Aorta (tissue), 5 donors: ENCODE measurements around the gene KLHL3. TPM values are rescaled to one million over a fixed set of nuclear protein-coding genes. Genes with fewer than 3 reads are reported as not detected.
"Not testable (repeated sequence)": the region's sequence is repeated elsewhere in the genome, so short reads cannot be mapped to it uniquely, and the experiment has no call there.

ENCODE experiments used
- ATAC-seq: fragments of 200-7000 bp; cut with Tn5 transposase; one replicate; pipeline ENCODE4 v1.9.1; 2022; ENCODE audit warnings: moderate library complexity; ENCODE audit not compliant: low FRiP score
- DNase-seq, 2 donors: peaks; one replicate each; pipeline ENCODE4 v3.0.0-alpha.2; 2020
- H3K27ac ChIP-seq, 2 donors: one replicate each; pipeline ENCODE4 v1.5.1; 2013; ENCODE audit warnings: low read length in 2 of 2, mild to moderate bottlenecking in 2 of 2, moderate library complexity in 2 of 2, control low read depth in 1 of 2, inconsistent platforms in 1 of 2, low read depth in 1 of 2
- H3K27me3 ChIP-seq, 2 donors: one replicate each; pipeline ENCODE4 v1.6.1; 2013; ENCODE audit warnings: control low read depth in 1 of 2, low read length in 1 of 2, mild to moderate bottlenecking in 1 of 2, moderate library complexity in 1 of 2; ENCODE audit not compliant: insufficient read depth in 2 of 2, control insufficient read depth in 1 of 2
- H3K36me3 ChIP-seq, 2 donors: one replicate each; pipeline ENCODE4 v1.6.1; 2013; ENCODE audit warnings: control low read depth in 1 of 2, low read length in 1 of 2, mild to moderate bottlenecking in 1 of 2; ENCODE audit not compliant: insufficient read depth in 2 of 2, control insufficient read depth in 1 of 2
- H3K4me1 ChIP-seq, 2 donors: one replicate each; pipeline ENCODE4 v1.6.1; 2013; ENCODE audit warnings: low read length in 2 of 2, control low read depth in 1 of 2, mild to moderate bottlenecking in 1 of 2, moderate library complexity in 1 of 2; ENCODE audit not compliant: insufficient read depth in 2 of 2, control insufficient read depth in 1 of 2
- H3K4me3 ChIP-seq, 2 donors: one replicate each; pipeline ENCODE4 v1.5.1; 2013; ENCODE audit warnings: low read length in 2 of 2, control low read depth in 1 of 2, mild to moderate bottlenecking in 1 of 2
- H3K9me3 ChIP-seq: one replicate; pipeline ENCODE4 v1.6.1; 2013; ENCODE audit warnings: mild to moderate bottlenecking, low read length; ENCODE audit not compliant: control insufficient read depth
- WGBS, 2 donors: extraction: QIAGEN DNeasy Blood & Tissue Kit; methylation state at CpG; one replicate each; pipeline ENCODE4 v1.1.7; 2013; 5-methylcytosine and 5-hydroxymethylcytosine counted together
- intact Hi-C, 2 donors: fragments of 100-400 bp; cut with DNase I; formaldehyde crosslinking; loops; one replicate each; pipeline versions ENCODE4 v1.14.2 to v1.15.0; 2022
- polyA plus RNA-seq, 2 donors: library from polyadenylated mRNA; stranded (reverse); fragments of 200-250 nt; gene quantifications; one replicate each; pipeline ENCODE4 v1.2.3, GENCODE V29; 2013
- total RNA-seq, 2 donors: library from RNA; stranded (reverse); fragmentation: NEBNext Ultra II Directional; extraction: Animal tissue kit (Norgen Biotek cat#: 25700); gene quantifications; one replicate each; pipeline ENCODE4 v1.2.1, GENCODE V29; 2021
- donor health status: healthy with polysubstance abuse.
- donor health status: Bipolar disorder and iron deficiency.
- donor health status: DM: no; HTN: no; CAD: no.
- donor health status: DM: no; HTN: no; CAD: no.
- donor health status: DM: yes; HTN: yes; CAD: no.

KLHL3 gene
- total and polyA plus RNA-seq, 4 donors: 0.88 to 38.1 (median 11.9) TPM

- Histone ChIP-seq H3K4me3 (no peak overlapping the region), H3K27me3 (no peaks in the 10 kb centered on the region), H3K36me3 (peaks cover 0 to 3% of the 10 kb centered on the region in 2 donors), H3K9me3 (no peaks in the 10 kb centered on the region), H3K27ac (no peak overlapping the region), H3K4me1 (peaks cover 0 to 5% of the 10 kb centered on the region in 2 donors)
- DNase-seq: no peak
- WGBS, 2 donors: 90 to 92% methylated on average over 1 of the region's 1 CpG
- intact Hi-C loops: loop anchor here (2.0 to 10.0 kb wide), 2 partner anchors 78 to 476 kb away; partner anchors contain the start of genes KLHL3 (in 1 of the 2) and NME5 (in 1 of the 2)
- no peak for ATAC-seq
Measured at GRCh38 chr5:137658324-137658723, 77.6 kb downstream of the KLHL3 start.

DNA sequence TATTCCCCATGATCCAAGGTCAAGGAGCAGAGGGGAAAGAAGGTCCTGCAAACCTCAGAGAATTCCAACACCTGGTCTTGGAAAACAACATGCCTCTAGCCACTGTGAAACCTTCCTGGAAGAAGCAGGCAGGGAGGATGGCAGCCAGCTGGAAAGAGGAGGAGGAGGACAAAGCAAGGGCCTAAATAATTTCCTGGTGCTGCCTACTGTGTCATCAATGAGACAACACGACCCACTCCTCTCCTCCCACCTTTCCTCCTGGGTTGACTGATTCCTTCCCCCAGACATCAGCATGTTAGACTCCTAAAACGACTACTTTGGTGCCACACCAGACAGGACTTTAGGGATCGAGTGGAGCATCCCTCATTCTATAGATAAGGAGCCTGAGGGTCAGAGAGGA is 78.8 kb downstream of the KLHL3 start:
- intact Hi-C loops: loop anchor here in 1 of 2 donors (10.0 kb wide), 1 partner anchor 478 kb away; the partner anchor contains the start of gene NME5
- no peak for ATAC-seq
- Histone ChIP-seq H3K4me1 (peaks cover 0 to 5% of the 10 kb centered on the region in 2 donors), H3K27ac (no peak overlapping the region), H3K9me3 (no peaks in the 10 kb centered on the region), H3K27me3 (no peaks in the 10 kb centered on the region), H3K36me3 (peaks cover 0 to 3% of the 10 kb centered on the region in 2 donors), H3K4me3 (no peak overlapping the region)
- no peak for DNase-seq
- WGBS, 2 donors: 55 to 56% methylated on average over 3 of the region's 3 CpGs

GRCh38 chr5:137656558-137656957 is 79.3 kb downstream of the KLHL3 start:
- H3K4me3 ChIP-seq: no peak overlapping the region
- no peak overlapping the region for H3K27ac ChIP-seq
- peaks cover 0 to 5% of the 10 kb centered on the region in 2 donors for H3K4me1 ChIP-seq
- intact Hi-C loops: loop anchor here in 1 of 2 donors (10.0 kb wide), 1 partner anchor 478 kb away; the partner anchor contains the start of gene NME5
- no peaks in the 10 kb centered on the region for H3K9me3 ChIP-seq
- 95 to 97% methylated on average over 2 of the region's 2 CpGs for WGBS, 2 donors
- ATAC-seq (no peak), DNase-seq (no peak)
- no peaks in the 10 kb centered on the region for H3K27me3 ChIP-seq
- H3K36me3 ChIP-seq: peaks cover 0 to 3% of the 10 kb centered on the region in 2 donors

DNA sequence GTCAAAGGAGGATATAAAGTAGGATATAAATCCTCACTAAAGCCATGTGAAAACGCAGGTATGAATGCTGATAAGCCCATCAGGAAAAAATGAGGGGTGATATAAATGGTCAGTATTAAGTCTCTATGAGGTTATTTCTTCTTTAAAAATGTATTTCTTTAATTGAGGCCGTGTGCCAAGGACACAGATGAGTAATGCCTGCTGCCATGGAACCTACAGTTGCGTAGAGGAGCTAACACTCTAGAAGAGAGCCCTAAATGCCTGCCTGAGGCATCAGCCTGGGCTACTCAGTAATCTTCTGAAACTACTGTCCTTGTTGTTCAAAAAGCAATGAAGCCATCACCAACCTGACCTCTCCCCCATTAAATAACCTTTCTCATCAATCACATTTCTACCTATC is 84.9 kb downstream of the KLHL3 start:
- no peak for ATAC-seq
- H3K4me1 ChIP-seq: no peaks in the 10 kb centered on the region
- H3K27ac ChIP-seq: no peak overlapping the region
- intact Hi-C loops: loop anchor here in 1 of 2 donors (10.0 kb wide), 1 partner anchor 484 kb away; the partner anchor contains the start of gene NME5
- H3K36me3 ChIP-seq: peaks cover 3 to 4% of the 10 kb centered on the region in 2 donors
- H3K27me3 ChIP-seq: no peaks in the 10 kb centered on the region
- 59 to 67% methylated on average over 3 of the region's 3 CpGs for WGBS, 2 donors
- no peak for DNase-seq
- H3K9me3 ChIP-seq: no peaks in the 10 kb centered on the region
- no peak overlapping the region for H3K4me3 ChIP-seq

GRCh38 chr5:137649228-137649935 is 86.5 kb downstream of the KLHL3 start:
- Histone ChIP-seq H3K36me3 (peaks cover 2 to 3% of the 10 kb centered on the region in 2 donors), H3K4me3 (no peak overlapping the region), H3K27me3 (no peaks in the 10 kb centered on the region), H3K4me1 (no peaks in the 10 kb centered on the region), H3K27ac (no peak overlapping the region), H3K9me3 (no peaks in the 10 kb centered on the region)
- DNase-seq: no peak
- intact Hi-C loops: no loop called here
- no peak for ATAC-seq
- WGBS, 2 donors: 77 to 83% methylated on average over 3 of the region's 3 CpGs

DNA sequence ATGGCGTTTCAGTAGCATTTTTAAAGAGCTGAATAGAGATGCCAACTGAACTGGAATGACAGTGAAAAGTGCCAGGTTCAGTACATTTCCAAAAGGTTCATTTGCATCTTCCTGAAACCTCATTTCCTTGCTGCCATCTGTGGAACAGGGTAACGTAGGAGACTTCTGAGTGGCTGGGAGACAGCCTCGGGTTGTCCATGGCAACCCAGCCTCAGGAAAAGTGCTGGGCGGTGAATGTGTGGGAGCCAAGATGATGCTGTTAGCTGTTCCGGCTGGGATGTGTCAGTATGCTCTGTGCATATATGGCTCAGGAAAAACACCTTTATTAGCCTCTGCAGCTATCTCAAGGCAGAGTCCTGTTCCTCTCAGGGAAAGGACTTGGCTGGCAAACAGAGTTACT is 87.5 kb downstream of the KLHL3 start:
- no peak overlapping the region for H3K27ac ChIP-seq
- ATAC-seq (no peak), DNase-seq (no peak)
- intact Hi-C loops: no loop called here
- peaks cover 2 to 3% of the 10 kb centered on the region in 2 donors for H3K36me3 ChIP-seq
- no peak overlapping the region for H3K4me3 ChIP-seq
- no peaks in the 10 kb centered on the region for H3K27me3 ChIP-seq
- no peaks in the 10 kb centered on the region for H3K9me3 ChIP-seq
- no peaks in the 10 kb centered on the region for H3K4me1 ChIP-seq
- 84 to 87% methylated on average over 5 of the region's 5 CpGs for WGBS, 2 donors

- WGBS, 2 donors: 94 to 95% methylated on average over 11 of the region's 11 CpGs
- no peak for DNase-seq
- Histone ChIP-seq H3K4me1 (no peaks in the 10 kb centered on the region), H3K4me3 (no peak overlapping the region), H3K36me3 (peaks cover 2 to 3% of the 10 kb centered on the region in 2 donors), H3K9me3 (no peaks in the 10 kb centered on the region), H3K27ac (no peak overlapping the region), H3K27me3 (no peaks in the 10 kb centered on the region)
- intact Hi-C loops: no loop called here
- ATAC-seq: no peak
Measured at GRCh38 chr5:137647401-137647800, 88.5 kb downstream of the KLHL3 start.

- intact Hi-C loops: no loop called here
- H3K27ac ChIP-seq: no peak overlapping the region
- no peak for DNase-seq
- H3K4me3 ChIP-seq: no peak overlapping the region
- H3K27me3 ChIP-seq: no peaks in the 10 kb centered on the region
- H3K9me3 ChIP-seq: no peaks in the 10 kb centered on the region
- no peak for ATAC-seq
- no peaks in the 10 kb centered on the region for H3K4me1 ChIP-seq
- peaks cover 2 to 3% of the 10 kb centered on the region in 2 donors for H3K36me3 ChIP-seq
- 74 to 84% methylated on average over 2 of the region's 2 CpGs for WGBS, 2 donors
Measured at GRCh38 chr5:137646761-137647160, 89.1 kb downstream of the KLHL3 start.

DNA sequence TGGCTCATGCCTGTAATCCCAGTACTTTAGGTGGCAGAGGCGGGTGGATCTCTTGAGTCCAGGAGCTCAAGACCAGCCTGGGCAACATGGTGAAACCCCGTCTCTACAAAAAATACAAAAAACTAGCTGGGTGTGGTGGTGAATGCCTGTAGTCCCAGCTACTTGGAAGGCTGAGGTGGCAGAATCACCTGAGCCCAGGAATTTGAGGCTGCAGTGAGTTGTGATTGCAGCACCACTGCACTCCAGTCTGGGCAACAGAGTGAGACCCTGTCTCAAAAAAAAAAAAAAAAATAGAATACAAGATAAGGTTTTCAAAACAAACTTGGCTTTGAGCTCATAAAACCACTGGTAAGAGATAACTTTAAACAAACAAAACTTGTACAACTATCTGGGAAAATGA is 92.8 kb downstream of the KLHL3 start:
- H3K9me3 ChIP-seq, ATAC-seq, H3K27me3 ChIP-seq, H3K36me3 ChIP-seq, DNase-seq, H3K27ac ChIP-seq, intact Hi-C loops, H3K4me3 ChIP-seq, H3K4me1 ChIP-seq: not testable (repeated sequence)
- WGBS, 2 donors: 89 to 100% methylated on average over 2 of the region's 2 CpGs
